Measurements from ENCODE around the gene SGPP1.
"Not testable (repeated sequence)": the region's sequence is repeated elsewhere in the genome, so short reads cannot be mapped to it uniquely, and the experiment has no call there.

SGPP1 gene

GRCh38 chr14:63707216-63707615 is 20.6 kb downstream of the SGPP1 start:
- no peak overlapping the region for H3K27ac Mint-ChIP-seq
- peaks cover 5% of the 10 kb centered on the region for H3K36me3 Mint-ChIP-seq (ENCODE audit: low read depth)
- H3K9me3 Mint-ChIP-seq: no peaks in the 10 kb centered on the region
- no peaks in the 10 kb centered on the region for H3K27me3 Mint-ChIP-seq
- DNase-seq: no peak
- ATAC-seq: no peak
- H3K4me1 Mint-ChIP-seq: peaks cover 35% of the 10 kb centered on the region
- H3K4me3 Mint-ChIP-seq: no peak overlapping the region

- Mint-ChIP-seq H3K27me3 (no peaks in the 10 kb centered on the region), H3K4me3 (no peak overlapping the region), H3K9me3 (no peaks in the 10 kb centered on the region), H3K36me3 (ENCODE audit: low read depth) (peaks cover 4% of the 10 kb centered on the region), H3K27ac (no peak overlapping the region), H3K4me1 (peaks cover 37% of the 10 kb centered on the region)
- DNase-seq: no peak
- ATAC-seq: no peak
Measured at GRCh38 chr14:63705561-63706070, 22.2 kb downstream of the SGPP1 start.

- H3K4me3 Mint-ChIP-seq; H3K27ac Mint-ChIP-seq; H3K27me3 Mint-ChIP-seq; H3K36me3 Mint-ChIP-seq (ENCODE audit: low read depth); DNase-seq; H3K9me3 Mint-ChIP-seq; ATAC-seq: not testable (repeated sequence)
- H3K4me1 Mint-ChIP-seq: peaks cover 26% of the 10 kb centered on the region
Measured at GRCh38 chr14:63702530-63702929, 25.3 kb downstream of the SGPP1 start.

- no peak overlapping the region for H3K27ac Mint-ChIP-seq
- no peak overlapping the region for H3K4me3 Mint-ChIP-seq
- no peaks in the 10 kb centered on the region for H3K9me3 Mint-ChIP-seq
- DNase-seq: no peak
- H3K36me3 Mint-ChIP-seq (ENCODE audit: low read depth): peaks cover 6% of the 10 kb centered on the region
- no peak for ATAC-seq
- no peaks in the 10 kb centered on the region for H3K27me3 Mint-ChIP-seq
- peaks cover 27% of the 10 kb centered on the region for H3K4me1 Mint-ChIP-seq
Measured at GRCh38 chr14:63701606-63702299, 26.1 kb downstream of the SGPP1 start.

- no peaks in the 10 kb centered on the region for H3K9me3 Mint-ChIP-seq
- H3K27ac Mint-ChIP-seq: no peak overlapping the region
- ATAC-seq (no peak), DNase-seq (no peak)
- no peak overlapping the region for H3K4me3 Mint-ChIP-seq
- H3K27me3 Mint-ChIP-seq: no peaks in the 10 kb centered on the region
- H3K4me1 Mint-ChIP-seq: peaks cover 6% of the 10 kb centered on the region
- peaks cover 22% of the 10 kb centered on the region for H3K36me3 Mint-ChIP-seq (ENCODE audit: low read depth)
Measured at GRCh38 chr14:63692310-63693020, 35.4 kb downstream of the SGPP1 start.

GRCh38 chr14:63689132-63689531 is 38.7 kb downstream of the SGPP1 start:
- Mint-ChIP-seq H3K4me3 (no peak overlapping the region), H3K27ac (no peak overlapping the region), H3K9me3 (no peaks in the 10 kb centered on the region), H3K36me3 (ENCODE audit: low read depth) (peaks cover 13% of the 10 kb centered on the region), H3K27me3 (no peaks in the 10 kb centered on the region), H3K4me1 (peaks cover 7% of the 10 kb centered on the region)
- ATAC-seq: no peak
- DNase-seq: no peak

GRCh38 chr14:63686926-63687325 is 40.9 kb downstream of the SGPP1 start:
- Mint-ChIP-seq H3K27me3 (no peaks in the 10 kb centered on the region), H3K27ac (no peak overlapping the region)
- ATAC-seq: no peak

GRCh38 chr14:63685401-63685800 is 42.5 kb downstream of the SGPP1 start:
- Mint-ChIP-seq H3K4me1 (peaks cover 7% of the 10 kb centered on the region), H3K9me3 (no peaks in the 10 kb centered on the region), H3K27ac (no peak overlapping the region)

More at GRCh38 chr14:63686926-63687325, 40.9 kb downstream of the SGPP1 start:
- no peak for DNase-seq
- Mint-ChIP-seq H3K4me1 (peaks cover 7% of the 10 kb centered on the region), H3K4me3 (no peak overlapping the region), H3K36me3 (ENCODE audit: low read depth) (peaks cover 13% of the 10 kb centered on the region), H3K9me3 (no peaks in the 10 kb centered on the region)

GRCh38 chr14:63682727-63683593 is 44.9 kb downstream of the SGPP1 start:
- Mint-ChIP-seq H3K27me3 (no peaks in the 10 kb centered on the region), H3K9me3 (no peaks in the 10 kb centered on the region), H3K4me3 (no peak overlapping the region), H3K4me1 (peaks cover 7% of the 10 kb centered on the region), H3K27ac (no peak overlapping the region), H3K36me3 (ENCODE audit: low read depth) (peaks cover 4% of the 10 kb centered on the region)
- no peak for DNase-seq
- no peak for ATAC-seq

More at GRCh38 chr14:63685401-63685800, 42.5 kb downstream of the SGPP1 start:
- Mint-ChIP-seq H3K27me3 (no peaks in the 10 kb centered on the region), H3K4me3 (no peak overlapping the region), H3K36me3 (ENCODE audit: low read depth) (peaks cover 9% of the 10 kb centered on the region)
- no peak for ATAC-seq
- no peak for DNase-seq

- DNase-seq (no peak), ATAC-seq (no peak)
- no peaks in the 10 kb centered on the region for H3K4me1 Mint-ChIP-seq
- peaks cover 3% of the 10 kb centered on the region for H3K36me3 Mint-ChIP-seq (ENCODE audit: low read depth)
- no peak overlapping the region for H3K27ac Mint-ChIP-seq
- H3K27me3 Mint-ChIP-seq: no peaks in the 10 kb centered on the region
- no peak overlapping the region for H3K4me3 Mint-ChIP-seq
- H3K9me3 Mint-ChIP-seq: no peaks in the 10 kb centered on the region
Measured at GRCh38 chr14:63678536-63678935, 49.3 kb downstream of the SGPP1 start.

- Mint-ChIP-seq H3K4me3 (no peak overlapping the region), H3K27me3 (no peaks in the 10 kb centered on the region), H3K9me3 (no peaks in the 10 kb centered on the region), H3K27ac (no peak overlapping the region), H3K36me3 (ENCODE audit: low read depth) (peaks cover 3% of the 10 kb centered on the region), H3K4me1 (no peaks in the 10 kb centered on the region)
- ATAC-seq: no peak
- DNase-seq: no peak
Measured at GRCh38 chr14:63677891-63678379, 49.9 kb downstream of the SGPP1 start.

GRCh38 chr14:63676615-63677014 is 51.2 kb downstream of the SGPP1 start:
- no peaks in the 10 kb centered on the region for H3K9me3 Mint-ChIP-seq

GRCh38 chr14:63673886-63674497 is 53.9 kb downstream of the SGPP1 start:
- H3K27me3 Mint-ChIP-seq: no peaks in the 10 kb centered on the region
- no peak overlapping the region for H3K4me3 Mint-ChIP-seq
- ATAC-seq (no peak), DNase-seq (no peak)
- H3K36me3 Mint-ChIP-seq (ENCODE audit: low read depth): peaks cover 1% of the 10 kb centered on the region
- no peaks in the 10 kb centered on the region for H3K9me3 Mint-ChIP-seq
- no peaks in the 10 kb centered on the region for H3K4me1 Mint-ChIP-seq
- no peak overlapping the region for H3K27ac Mint-ChIP-seq

More at GRCh38 chr14:63676615-63677014, 51.2 kb downstream of the SGPP1 start:
- Mint-ChIP-seq H3K4me1 (no peaks in the 10 kb centered on the region), H3K4me3 (no peak overlapping the region), H3K27ac (no peak overlapping the region), H3K27me3 (no peaks in the 10 kb centered on the region), H3K36me3 (ENCODE audit: low read depth) (peaks cover 3% of the 10 kb centered on the region)
- no peak for DNase-seq
- no peak for ATAC-seq

GRCh38 chr14:63673255-63673654 is 54.6 kb downstream of the SGPP1 start:
- no peak overlapping the region for H3K4me3 Mint-ChIP-seq
- no peak for ATAC-seq
- H3K27ac Mint-ChIP-seq: no peak overlapping the region
- peaks cover 1% of the 10 kb centered on the region for H3K36me3 Mint-ChIP-seq (ENCODE audit: low read depth)
- DNase-seq: no peak
- no peaks in the 10 kb centered on the region for H3K9me3 Mint-ChIP-seq
- no peaks in the 10 kb centered on the region for H3K4me1 Mint-ChIP-seq
- no peaks in the 10 kb centered on the region for H3K27me3 Mint-ChIP-seq
